Measurements from ENCODE around the gene NKX1-1.
"Not testable (repeated sequence)": the region's sequence is repeated elsewhere in the genome, so short reads cannot be mapped to it uniquely, and the experiment has no call there.

Gene NKX1-1

GRCh38 chr4:1383728-1384591 is 22.3 kb downstream of the NKX1-1 start:
- no peak for DNase-seq

DNA sequence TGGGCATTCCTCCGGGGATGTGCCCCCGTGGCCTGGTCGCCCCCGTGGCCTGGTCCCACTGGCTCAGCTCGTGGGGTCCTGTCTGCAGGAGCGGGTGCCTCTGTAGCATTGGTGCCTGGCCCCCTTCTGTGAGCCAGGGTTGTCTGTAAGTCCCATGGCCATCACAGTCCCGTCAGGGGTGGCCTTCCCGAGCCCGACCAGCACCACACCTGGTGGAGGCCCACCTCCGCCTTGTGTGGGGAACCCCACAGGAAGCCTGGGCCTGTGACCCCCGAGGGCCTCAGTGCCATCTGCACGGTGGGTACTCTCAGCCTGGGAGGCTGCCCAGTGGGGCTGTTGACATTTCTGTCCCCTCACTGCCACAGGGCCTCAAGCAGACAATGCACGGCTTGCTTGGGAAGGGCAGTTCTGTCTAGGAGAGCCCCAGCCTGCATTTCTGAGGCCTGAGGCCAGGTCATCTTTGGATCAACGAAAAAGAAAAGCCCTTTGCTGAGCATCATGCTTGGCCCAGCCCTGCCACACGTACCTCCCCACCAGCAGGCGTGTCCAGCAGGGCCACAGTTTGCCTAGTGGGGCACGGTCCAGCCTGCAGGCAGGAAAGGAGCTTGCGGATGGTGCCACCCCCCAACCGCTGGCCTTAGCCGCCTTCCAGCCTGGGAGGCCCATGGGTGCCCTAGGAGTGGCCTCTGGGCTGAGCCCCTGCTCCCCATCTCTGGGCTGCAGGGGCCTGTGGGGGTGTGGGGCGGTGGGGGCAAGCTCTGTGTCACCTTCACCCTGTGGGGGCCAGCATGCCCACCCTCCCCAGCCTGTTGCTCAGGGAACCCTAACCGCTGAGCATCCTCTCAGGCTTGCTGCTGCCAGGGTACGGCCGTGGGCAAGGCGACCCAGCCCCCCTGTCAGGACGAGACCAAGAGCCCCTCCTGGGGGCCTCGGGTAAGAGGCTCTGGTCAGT is 23.2 kb downstream of the NKX1-1 start:
- no peak for DNase-seq

DNA sequence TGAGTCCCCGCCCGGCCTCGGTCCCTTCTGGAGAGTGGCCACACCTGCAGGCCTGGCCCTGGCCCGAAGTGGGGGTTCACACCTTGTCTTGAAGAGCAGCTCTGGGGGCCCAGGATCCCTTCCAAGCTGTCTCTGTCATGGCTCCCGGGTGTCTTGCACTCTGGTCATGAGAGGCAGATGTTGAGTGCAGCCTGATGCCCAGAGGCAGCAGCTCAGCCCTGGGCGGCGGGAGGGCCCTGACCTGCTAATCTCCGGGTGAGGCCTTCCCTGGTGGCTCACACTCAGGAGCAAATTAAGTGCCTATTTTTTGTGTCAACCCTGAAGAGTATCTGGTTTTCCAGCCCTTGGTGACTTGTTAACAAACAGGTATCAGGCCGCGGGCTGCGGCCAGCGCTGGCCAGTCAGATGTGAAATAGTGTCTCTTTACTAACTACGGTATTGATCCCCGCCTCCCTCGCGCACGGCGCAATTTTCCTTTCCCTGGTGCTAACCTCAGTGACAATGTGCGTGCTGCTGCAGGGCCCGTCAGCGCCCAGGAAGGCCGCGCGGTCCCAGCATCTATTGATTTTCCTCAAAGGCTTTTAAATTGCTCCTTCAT is 24.2 kb downstream of the NKX1-1 start:
- no peak for DNase-seq

DNA sequence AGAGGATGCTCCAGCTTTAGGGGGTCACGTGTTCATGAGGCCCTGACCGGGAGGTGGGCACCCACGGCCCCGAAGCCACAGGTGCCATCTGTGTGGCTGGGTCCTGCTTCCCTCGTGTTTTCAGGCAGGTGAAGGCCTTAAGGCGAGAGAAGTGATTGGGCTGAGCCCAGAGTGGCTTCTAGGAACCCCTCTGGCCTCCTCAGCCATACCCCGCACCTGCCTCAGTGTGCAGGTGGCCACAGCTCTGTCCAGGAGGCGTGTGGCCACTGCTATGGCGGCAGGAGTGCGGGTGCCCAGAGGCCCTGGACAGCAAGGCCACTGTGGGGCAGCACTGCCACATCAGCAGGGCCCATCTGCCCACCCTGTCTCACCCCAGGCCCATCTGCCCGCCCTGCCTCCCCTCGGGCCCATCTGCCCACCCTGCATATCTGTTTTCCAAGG is 25.0 kb downstream of the NKX1-1 start:
- no peak for DNase-seq

GRCh38 chr4:1380368-1381151 is 25.7 kb downstream of the NKX1-1 start:
- no peak for DNase-seq

DNA sequence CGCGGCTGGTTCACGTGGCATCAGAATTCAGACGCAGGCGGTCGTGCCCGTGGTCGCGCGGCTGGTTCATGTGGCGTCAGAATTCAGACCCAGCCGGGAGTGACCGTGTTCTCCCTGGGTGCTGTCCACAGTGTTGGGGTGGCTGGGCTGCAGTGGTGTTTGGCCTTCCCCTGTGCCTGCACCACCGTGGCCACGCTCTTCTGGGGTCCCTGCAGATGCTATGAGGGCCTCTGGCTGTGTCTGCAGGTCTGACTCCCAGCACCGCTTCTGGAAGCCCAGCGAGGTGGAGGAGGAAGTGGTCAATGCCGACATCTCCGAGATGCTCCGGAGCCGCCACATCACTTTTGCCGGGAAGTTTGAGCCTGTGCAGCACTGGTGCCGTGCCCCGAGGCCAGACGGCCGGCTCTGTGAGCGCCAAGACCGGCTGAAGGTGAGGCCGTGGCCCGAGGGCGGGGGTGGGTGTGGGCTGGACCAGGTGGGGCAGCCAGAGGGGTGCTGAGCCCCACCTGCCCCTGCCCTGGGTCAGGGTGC is 26.4 kb downstream of the NKX1-1 start:
- DNase-seq = no peak

DNA sequence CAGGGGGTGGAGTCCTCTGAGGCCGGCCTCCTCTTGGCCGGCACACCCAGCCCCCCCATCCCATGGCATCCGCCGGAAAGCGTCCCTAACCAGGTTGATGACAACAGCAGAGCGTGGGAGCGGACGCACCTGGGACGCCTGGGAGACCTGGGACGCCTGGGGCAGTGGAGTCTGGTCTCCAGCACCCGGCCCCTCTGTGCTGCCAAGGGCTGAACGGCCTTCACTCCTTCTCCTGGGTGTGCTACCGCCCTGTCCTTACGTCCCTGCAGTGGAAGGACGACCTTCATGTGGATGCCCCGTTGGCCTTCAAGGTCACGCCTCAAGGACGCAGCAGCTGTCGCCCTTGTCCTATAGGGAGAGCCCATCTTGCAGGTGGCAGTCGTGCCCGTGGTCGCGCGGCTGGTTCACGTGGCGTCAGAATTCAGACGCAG is 26.9 kb downstream of the NKX1-1 start:
- no peak for DNase-seq

DNA sequence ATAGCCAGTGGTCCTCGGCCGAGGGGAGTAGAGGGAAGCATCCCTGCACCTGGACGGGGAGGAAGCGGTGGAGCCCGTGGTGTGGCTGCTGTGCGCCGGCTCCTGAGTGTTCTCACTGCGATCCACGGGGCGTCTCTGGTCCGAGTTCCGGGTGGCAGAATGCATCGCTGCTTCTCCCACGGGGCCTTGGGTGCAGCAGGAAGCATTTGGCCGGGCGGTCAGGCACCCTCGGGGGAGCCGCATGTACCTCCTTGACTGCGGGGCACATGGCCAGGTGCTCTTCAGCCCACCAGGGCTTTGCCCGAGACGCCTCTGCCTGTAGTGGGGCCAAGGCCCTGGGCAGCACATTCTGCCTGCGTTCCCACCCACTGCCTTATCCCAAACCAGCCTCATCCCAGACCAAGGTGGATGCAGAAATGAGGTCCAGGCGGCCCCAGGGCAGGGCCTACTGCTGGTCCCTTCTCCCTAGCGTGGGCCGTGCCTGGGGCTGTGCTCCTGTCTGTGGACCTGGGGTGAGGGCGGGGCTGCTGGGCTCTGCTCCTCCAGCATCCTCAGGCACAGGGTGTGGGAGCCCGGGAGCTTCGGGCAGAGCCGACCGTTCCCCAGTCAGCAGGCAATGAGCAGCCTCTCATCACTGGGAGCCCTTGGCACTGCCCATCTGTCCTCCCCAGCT is 27.5 kb downstream of the NKX1-1 start:
- no peak for DNase-seq

GRCh38 chr4:1377606-1378261 is 28.5 kb downstream of the NKX1-1 start:
- no peak for DNase-seq

GRCh38 chr4:1376841-1377605 is 29.2 kb downstream of the NKX1-1 start:
- no peak for DNase-seq

- DNase-seq = no peak
Measured at GRCh38 chr4:1376391-1376840, 29.8 kb downstream of the NKX1-1 start.

DNA sequence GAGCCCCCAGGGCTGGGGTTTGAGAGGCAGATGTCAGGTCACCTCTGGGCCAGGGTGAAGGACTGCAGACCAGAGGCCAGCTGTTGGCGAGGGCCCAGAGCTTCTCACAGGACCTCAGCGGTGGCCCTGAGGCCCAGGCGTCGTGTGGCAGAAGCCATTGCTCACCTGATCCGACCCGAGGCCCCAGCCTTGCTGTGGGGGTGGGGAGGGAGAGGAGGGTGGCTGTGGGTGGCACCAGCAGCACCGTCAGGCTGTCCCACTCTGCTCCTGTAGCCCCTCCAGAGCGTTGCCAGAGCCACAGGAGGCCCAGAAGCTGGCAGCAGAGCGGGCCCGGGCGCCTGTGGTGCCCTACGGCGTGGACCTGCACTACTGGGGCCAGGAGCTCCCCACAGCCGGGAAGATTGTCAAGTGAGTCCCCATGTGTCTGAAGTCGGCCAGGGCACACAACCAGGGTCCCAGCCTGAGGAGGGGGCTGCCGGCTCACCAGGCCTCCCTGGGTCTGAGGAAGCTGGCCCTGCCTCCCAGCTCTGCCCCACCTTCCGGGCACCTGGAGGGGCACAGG is 30.4 kb downstream of the NKX1-1 start:
- DNase-seq = no peak

GRCh38 chr4:1375051-1375721 is 31.1 kb downstream of the NKX1-1 start:
- DNase-seq = no peak

DNA sequence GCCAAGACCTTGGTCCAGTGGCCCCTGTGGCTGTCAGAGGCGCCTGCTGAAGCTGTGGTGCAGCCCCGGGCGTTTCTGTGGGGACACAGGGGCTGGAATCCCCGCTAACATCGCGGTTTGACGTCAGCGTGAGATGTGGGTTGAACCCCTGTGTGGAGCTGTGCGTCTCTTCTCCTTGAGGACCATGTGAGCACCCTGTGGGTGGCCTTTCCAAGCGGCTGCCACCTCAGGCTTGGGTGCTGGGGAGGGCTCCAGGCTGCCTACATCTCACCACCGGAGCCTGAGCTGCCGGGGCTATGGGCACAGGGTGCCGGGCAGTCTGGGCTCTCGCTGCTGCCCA is 31.6 kb downstream of the NKX1-1 start:
- no peak for DNase-seq

GRCh38 chr4:1373892-1374705 is 32.1 kb downstream of the NKX1-1 start:
- no peak for DNase-seq

- DNase-seq = not testable (repeated sequence)
Measured at GRCh38 chr4:1372576-1372975, 33.7 kb downstream of the NKX1-1 start.

GRCh38 chr4:1371176-1372165 is 34.8 kb downstream of the NKX1-1 start:
- DNase-seq = no peak
